ENCODE measurements around the gene WFDC2. TPM values are rescaled to one million over a fixed set of nuclear protein-coding genes. Genes with fewer than 3 reads are reported as not detected.

WFDC2 gene
- total RNA-seq, 2 experiments from 2014 or later, result 1.3 TPM

- peaks cover 12% of the 10 kb centered on the region for H3K4me1 Mint-ChIP-seq (ENCODE audit: low read depth)
- no peak for ATAC-seq
- H3K36me3 Mint-ChIP-seq (ENCODE audit: low read depth), result no peaks in the 10 kb centered on the region
- no peak for DNase-seq
- no peak overlapping the region for H3K4me3 Mint-ChIP-seq
- ChIA-PET CTCF (interaction anchor here (1.2 to 1.7 kb wide), 2 partner anchors 66 to 268 kb away, joined by 3 to 4 read pairs; no protein-coding TSS in a partner anchor), POLR2A (no interaction called here)
- TF ChIP-seq, protein P1, sequence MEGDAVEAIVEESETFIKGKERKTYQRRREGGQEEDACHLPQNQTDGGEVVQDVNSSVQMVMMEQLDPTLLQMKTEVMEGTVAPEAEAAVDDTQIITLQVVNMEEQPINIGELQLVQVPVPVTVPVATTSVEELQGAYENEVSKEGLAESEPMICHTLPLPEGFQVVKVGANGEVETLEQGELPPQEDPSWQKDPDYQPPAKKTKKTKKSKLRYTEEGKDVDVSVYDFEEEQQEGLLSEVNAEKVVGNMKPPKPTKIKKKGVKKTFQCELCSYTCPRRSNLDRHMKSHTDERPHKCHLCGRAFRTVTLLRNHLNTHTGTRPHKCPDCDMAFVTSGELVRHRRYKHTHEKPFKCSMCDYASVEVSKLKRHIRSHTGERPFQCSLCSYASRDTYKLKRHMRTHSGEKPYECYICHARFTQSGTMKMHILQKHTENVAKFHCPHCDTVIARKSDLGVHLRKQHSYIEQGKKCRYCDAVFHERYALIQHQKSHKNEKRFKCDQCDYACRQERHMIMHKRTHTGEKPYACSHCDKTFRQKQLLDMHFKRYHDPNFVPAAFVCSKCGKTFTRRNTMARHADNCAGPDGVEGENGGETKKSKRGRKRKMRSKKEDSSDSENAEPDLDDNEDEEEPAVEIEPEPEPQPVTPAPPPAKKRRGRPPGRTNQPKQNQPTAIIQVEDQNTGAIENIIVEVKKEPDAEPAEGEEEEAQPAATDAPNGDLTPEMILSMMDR (IDR thresholded peaks at IDR 0.05), result no peak
- intact Hi-C loops (cut with micrococcal nuclease), result no loop called here
- no peak overlapping the region for H3K27ac Mint-ChIP-seq
- H3K27me3 Mint-ChIP-seq, result peaks cover 32% of the 10 kb centered on the region
- no peaks in the 10 kb centered on the region for H3K9me3 Mint-ChIP-seq
Measured at GRCh38 chr20:45503403-45503802, 33.9 kb downstream of the WFDC2 start.

DNA sequence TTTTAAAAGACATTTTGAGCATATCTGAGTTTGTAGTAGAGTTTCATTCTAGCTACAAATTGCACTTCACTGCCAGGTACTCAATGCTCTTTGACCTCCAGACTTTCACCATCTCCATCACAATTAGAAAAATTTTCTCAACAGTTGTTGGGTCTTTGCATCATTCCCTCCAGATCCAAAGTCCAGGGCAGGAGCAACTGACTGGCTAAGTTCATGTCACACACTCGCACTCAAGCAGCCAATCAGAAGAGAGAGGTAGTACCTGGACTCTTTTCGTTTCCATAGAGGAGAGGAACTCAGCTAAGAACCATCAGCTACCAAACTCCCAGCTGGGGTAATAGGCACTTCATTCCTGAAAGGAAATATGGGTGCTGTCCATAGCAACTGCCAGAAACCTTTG lies 36.8 kb downstream of the WFDC2 start:
- no peak overlapping the region for H3K27ac Mint-ChIP-seq
- H3K4me3 Mint-ChIP-seq, result no peak overlapping the region
- peaks cover 12% of the 10 kb centered on the region for H3K4me1 Mint-ChIP-seq (ENCODE audit: low read depth)
- intact Hi-C loops (cut with micrococcal nuclease), result no loop called here
- ATAC-seq (no peak), DNase-seq (no peak)
- no peaks in the 10 kb centered on the region for H3K36me3 Mint-ChIP-seq (ENCODE audit: low read depth)
- CTCF ChIA-PET, result no interaction called here
- POLR2A ChIA-PET, result no interaction called here
- H3K27me3 Mint-ChIP-seq, result peaks cover 34% of the 10 kb centered on the region
- no peaks in the 10 kb centered on the region for H3K9me3 Mint-ChIP-seq
- TF ChIP-seq, protein P1 (IDR thresholded peaks at IDR 0.05), result no peak

GRCh38 chr20:45507011-45507820 lies 37.7 kb downstream of the WFDC2 start:
- ChIA-PET POLR2A (no interaction called here), CTCF (no interaction called here)
- H3K4me3 Mint-ChIP-seq, result no peak overlapping the region
- intact Hi-C loops (cut with micrococcal nuclease), result no loop called here
- peak; percentile 45 for ATAC-seq
- H3K27me3 Mint-ChIP-seq, result peaks cover 30% of the 10 kb centered on the region
- no peaks in the 10 kb centered on the region for H3K9me3 Mint-ChIP-seq
- DNase-seq, result no peak
- no peaks in the 10 kb centered on the region for H3K36me3 Mint-ChIP-seq (ENCODE audit: low read depth)
- TF ChIP-seq, protein P1 (IDR thresholded peaks at IDR 0.05), result no peak
- no peak overlapping the region for H3K27ac Mint-ChIP-seq
- peaks cover 12% of the 10 kb centered on the region for H3K4me1 Mint-ChIP-seq (ENCODE audit: low read depth)

- CTCF ChIA-PET, result interaction anchor here (1.0 kb wide), 1 partner anchor 121 kb away, joined by 3 read pairs; no protein-coding TSS in a partner anchor
- DNase-seq (peak; percentile 13), ATAC-seq (no peak)
- POLR2A ChIA-PET, result no interaction called here
- H3K36me3 Mint-ChIP-seq (ENCODE audit: low read depth), result no peaks in the 10 kb centered on the region
- no peak overlapping the region for H3K4me3 Mint-ChIP-seq
- H3K27ac Mint-ChIP-seq, result no peak overlapping the region
- intact Hi-C loops (cut with micrococcal nuclease), result no loop called here
- TF ChIP-seq, protein P1 (IDR thresholded peaks at IDR 0.05), result no peak
- peaks cover 31% of the 10 kb centered on the region for H3K27me3 Mint-ChIP-seq
- no peaks in the 10 kb centered on the region for H3K9me3 Mint-ChIP-seq
- H3K4me1 Mint-ChIP-seq (ENCODE audit: low read depth), result peaks cover 12% of the 10 kb centered on the region
Measured at GRCh38 chr20:45508068-45508886, 38.7 kb downstream of the WFDC2 start.

GRCh38 chr20:45509091-45509490 lies 39.5 kb downstream of the WFDC2 start:
- no peak overlapping the region for H3K4me3 Mint-ChIP-seq
- no peak overlapping the region for H3K27ac Mint-ChIP-seq
- intact Hi-C loops (cut with micrococcal nuclease), result no loop called here
- ChIA-PET CTCF (interaction anchor here (1.6 kb wide), 1 partner anchor 31 kb away, joined by 3 read pairs; no protein-coding TSS in a partner anchor), POLR2A (no interaction called here)
- TF ChIP-seq, protein P1 (IDR thresholded peaks at IDR 0.05), result no peak
- peaks cover 12% of the 10 kb centered on the region for H3K4me1 Mint-ChIP-seq (ENCODE audit: low read depth)
- no peak for ATAC-seq
- H3K9me3 Mint-ChIP-seq, result no peaks in the 10 kb centered on the region
- no peak for DNase-seq
- H3K27me3 Mint-ChIP-seq, result peaks cover 28% of the 10 kb centered on the region
- no peaks in the 10 kb centered on the region for H3K36me3 Mint-ChIP-seq (ENCODE audit: low read depth)

Data from activated CD8-positive, alpha-beta T cell treated with anti-CD3 and anti-CD28 coated beads for 36 hours (primary cell).